ENCODE measurements around the gene LMAN1L.

The LMAN1L gene

GRCh38 chr15:74781431-74782258 is 31.0 kb upstream of the LMAN1L start, which contains the start of gene CSK:
Gene CSK (plus strand): TSS chr15:74782080. CDS start chr15:74798298, 16,218 bp downstream.
- H2AK5ac ChIP-seq (ENCODE audit: low read length, severe bottlenecking): no peak within 1 kb of the TSS
- peak within 1 kb of the TSS; percentile 83 to 97 for H3K14ac ChIP-seq (ENCODE audit: low read length in 2 of 2)

DNA sequence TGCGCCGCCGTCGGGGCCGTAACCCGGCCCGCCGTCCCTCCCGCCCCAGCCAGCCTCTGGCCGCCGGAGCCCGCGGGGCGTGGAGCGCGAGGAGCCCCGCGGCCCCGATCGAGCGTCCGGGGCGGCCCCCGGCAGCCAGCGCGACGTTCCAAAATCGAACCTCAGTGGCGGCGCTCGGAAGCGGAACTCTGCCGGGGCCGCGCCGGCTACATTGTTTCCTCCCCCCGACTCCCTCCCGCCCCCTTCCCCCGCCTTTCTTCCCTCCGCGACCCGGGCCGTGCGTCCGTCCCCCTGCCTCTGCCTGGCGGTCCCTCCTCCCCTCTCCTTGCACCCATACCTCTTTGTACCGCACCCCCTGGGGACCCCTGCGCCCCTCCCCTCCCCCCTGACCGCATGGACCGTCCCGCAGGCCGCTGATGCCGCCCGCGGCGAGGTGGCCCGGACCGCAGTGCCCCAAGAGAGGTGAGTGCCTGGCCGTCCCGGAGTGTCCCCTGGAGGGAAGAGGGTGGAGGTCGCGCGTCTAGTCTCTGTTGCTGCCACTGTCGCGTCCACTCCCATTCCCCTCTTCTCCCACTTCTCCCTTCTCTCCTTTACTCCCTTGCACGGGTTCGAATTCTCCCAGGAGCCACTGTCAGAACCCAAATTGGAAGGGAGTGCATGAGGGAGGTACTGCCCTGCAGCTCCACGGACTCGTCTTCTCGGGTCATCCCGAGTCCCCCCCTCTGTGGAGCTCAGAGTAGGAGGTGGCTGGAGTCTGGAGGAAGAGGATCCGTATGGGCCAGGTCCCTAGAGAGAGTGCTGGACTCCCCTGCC is 30.2 kb upstream of the LMAN1L start:
- WGBS: 0% methylated on average over 26 of the region's 72 CpGs
- Histone ChIP-seq H3K27ac (ENCODE audit: low read length, poor library complexity, severe bottlenecking) (no peak overlapping the region), H3K4me3 (ENCODE audit: insufficient read depth in 1 of 2, low read depth in 1 of 2, low read length in 2 of 2) (peak overlapping the region; percentile 71 to 97), H3K27me3 (ENCODE audit: control insufficient read depth in 1 of 2, insufficient read depth in 1 of 2, low read length in 2 of 2) (no peaks in the 10 kb centered on the region), H3K18ac (ENCODE audit: low read depth in 1 of 2, low read length in 2 of 2) (peak overlapping the region; percentile 89 to 92), H2BK12ac (ENCODE audit: low read length in 2 of 2) (peak overlapping the region in 1 of 2 experiments; percentile 73), H2BK120ac (ENCODE audit: low read depth, low read length) (peak overlapping the region; percentile 80), H2AK5ac (ENCODE audit: low read length, severe bottlenecking) (no peak overlapping the region), H3K23ac (ENCODE audit: low read length in 2 of 2) (peak overlapping the region in 1 of 2 experiments; percentile 10), H3K79me1 (replicated peaks; ENCODE audit: low read length, poor library complexity, severe bottlenecking) (peaks cover 15% of the 10 kb centered on the region), H2BK15ac (ENCODE audit: low read depth, poor library complexity, severe bottlenecking) (peak overlapping the region; percentile 76), H3K4me1 (ENCODE audit: control insufficient read depth, insufficient read depth, low read depth, low read length) (peaks cover 59% of the 10 kb centered on the region), H4K8ac (ENCODE audit: low read length) (peak overlapping the region; percentile 42), H2AFZ (ENCODE audit: low read depth, low read length) (no peak overlapping the region), H3K9me3 (ENCODE audit: control insufficient read depth, low read length) (no peaks in the 10 kb centered on the region), H3K36me3 (ENCODE audit: control insufficient read depth in 1 of 2, insufficient read depth in 2 of 2, low read depth in 1 of 2, low read length in 2 of 2) (peaks cover 0 to 7% of the 10 kb centered on the region in 2 experiments), H4K91ac (ENCODE audit: low read length) (peak overlapping the region; percentile 48), H3K14ac (ENCODE audit: low read length in 2 of 2) (peak overlapping the region; percentile 83 to 97), H2BK5ac (ENCODE audit: low read depth, low read length, poor library complexity, severe bottlenecking) (peak overlapping the region; percentile 83), H3K9ac (ENCODE audit: low read length) (peak overlapping the region; percentile 92), H3K4me2 (ENCODE audit: low read length, poor library complexity, severe bottlenecking) (peak overlapping the region; percentile 87), H3K4ac (ENCODE audit: low read depth in 1 of 2, low read length in 2 of 2) (peak overlapping the region in 1 of 2 experiments; percentile 76)
- peak; percentile 29 for DNase-seq

More at GRCh38 chr15:74781431-74782258, 31.0 kb upstream of the LMAN1L start, which contains the start of gene CSK:
- peak within 1 kb of the TSS; percentile 63 for H4K91ac ChIP-seq (ENCODE audit: low read length)
- peak within 1 kb of the TSS; percentile 51 for H2AFZ ChIP-seq (ENCODE audit: low read depth, low read length)
- H3K4me2 ChIP-seq (ENCODE audit: low read length, poor library complexity, severe bottlenecking): peak within 1 kb of the TSS; percentile 100
- H3K4me1 ChIP-seq (ENCODE audit: control insufficient read depth, insufficient read depth, low read depth, low read length): peaks cover 59% of the 10 kb centered on the region
- peak within 1 kb of the TSS; percentile 80 for H2BK120ac ChIP-seq (ENCODE audit: low read depth, low read length)
- peak within 1 kb of the TSS; percentile 59 to 73 for H2BK12ac ChIP-seq (ENCODE audit: low read length in 2 of 2)
- no peaks in the 10 kb centered on the region for H3K27me3 ChIP-seq (ENCODE audit: control insufficient read depth in 1 of 2, insufficient read depth in 1 of 2, low read length in 2 of 2)
- H3K9ac ChIP-seq (ENCODE audit: low read length): peak within 1 kb of the TSS; percentile 92
- peak within 1 kb of the TSS; percentile 76 for H2BK15ac ChIP-seq (ENCODE audit: low read depth, poor library complexity, severe bottlenecking)
- peak within 1 kb of the TSS in 1 of 2 experiments; percentile 66 for H3K23ac ChIP-seq (ENCODE audit: low read length in 2 of 2)
- H3K9me3 ChIP-seq (ENCODE audit: control insufficient read depth, low read length): no peaks in the 10 kb centered on the region
- peaks cover 0 to 7% of the 10 kb centered on the region in 2 experiments for H3K36me3 ChIP-seq (ENCODE audit: control insufficient read depth in 1 of 2, insufficient read depth in 2 of 2, low read depth in 1 of 2, low read length in 2 of 2)
- H4K8ac ChIP-seq (ENCODE audit: low read length): peak within 1 kb of the TSS; percentile 80
- peak within 1 kb of the TSS in 1 of 2 experiments; percentile 76 for H3K4ac ChIP-seq (ENCODE audit: low read depth in 1 of 2, low read length in 2 of 2)
- under 1% methylated on average over 48 of the region's 74 CpGs for WGBS
- H3K79me1 ChIP-seq (replicated peaks; ENCODE audit: low read length, poor library complexity, severe bottlenecking): peaks cover 12% of the 10 kb centered on the region
- H3K27ac ChIP-seq (ENCODE audit: low read length, poor library complexity, severe bottlenecking): no peak within 1 kb of the TSS
- peak within 1 kb of the TSS; percentile 89 to 93 for H3K18ac ChIP-seq (ENCODE audit: low read depth in 1 of 2, low read length in 2 of 2)
- DNase-seq: peak; percentile 78
- peak within 1 kb of the TSS; percentile 83 for H2BK5ac ChIP-seq (ENCODE audit: low read depth, low read length, poor library complexity, severe bottlenecking)
- H3K4me3 ChIP-seq (ENCODE audit: insufficient read depth in 1 of 2, low read depth in 1 of 2, low read length in 2 of 2): peak within 1 kb of the TSS; percentile 71 to 97

- no peak overlapping the region for H3K23ac ChIP-seq (ENCODE audit: low read length in 2 of 2)
- peak overlapping the region in 1 of 2 experiments; percentile 76 for H3K4ac ChIP-seq (ENCODE audit: low read depth in 1 of 2, low read length in 2 of 2)
- H4K8ac ChIP-seq (ENCODE audit: low read length): peak overlapping the region; percentile 45
- H3K36me3 ChIP-seq (ENCODE audit: control insufficient read depth in 1 of 2, insufficient read depth in 2 of 2, low read depth in 1 of 2, low read length in 2 of 2): peaks cover 0 to 7% of the 10 kb centered on the region in 2 experiments
- DNase-seq: peak; percentile 58
- H2BK12ac ChIP-seq (ENCODE audit: low read length in 2 of 2): peak overlapping the region; percentile 30 to 73
- H3K9me3 ChIP-seq (ENCODE audit: control insufficient read depth, low read length): no peaks in the 10 kb centered on the region
- H3K9ac ChIP-seq (ENCODE audit: low read length): peak overlapping the region; percentile 92
- H3K79me1 ChIP-seq (replicated peaks; ENCODE audit: low read length, poor library complexity, severe bottlenecking): peaks cover 15% of the 10 kb centered on the region
- H3K4me2 ChIP-seq (ENCODE audit: low read length, poor library complexity, severe bottlenecking): peak overlapping the region; percentile 87
- no peaks in the 10 kb centered on the region for H3K27me3 ChIP-seq (ENCODE audit: control insufficient read depth in 1 of 2, insufficient read depth in 1 of 2, low read length in 2 of 2)
- no peak overlapping the region for H3K27ac ChIP-seq (ENCODE audit: low read length, poor library complexity, severe bottlenecking)
- peak overlapping the region; percentile 67 for H2BK120ac ChIP-seq (ENCODE audit: low read depth, low read length)
- peaks cover 62% of the 10 kb centered on the region for H3K4me1 ChIP-seq (ENCODE audit: control insufficient read depth, insufficient read depth, low read depth, low read length)
- H2BK5ac ChIP-seq (ENCODE audit: low read depth, low read length, poor library complexity, severe bottlenecking): no peak overlapping the region
- H4K91ac ChIP-seq (ENCODE audit: low read length): peak overlapping the region; percentile 40
- H3K4me3 ChIP-seq (ENCODE audit: insufficient read depth in 1 of 2, low read depth in 1 of 2, low read length in 2 of 2): peak overlapping the region; percentile 71 to 97
- no peak overlapping the region for H2AFZ ChIP-seq (ENCODE audit: low read depth, low read length)
- H2AK5ac ChIP-seq (ENCODE audit: low read length, severe bottlenecking): no peak overlapping the region
- H2BK15ac ChIP-seq (ENCODE audit: low read depth, poor library complexity, severe bottlenecking): peak overlapping the region; percentile 8
- H3K18ac ChIP-seq (ENCODE audit: low read depth in 1 of 2, low read length in 2 of 2): peak overlapping the region; percentile 3 to 58
- peak overlapping the region in 1 of 2 experiments; percentile 97 for H3K14ac ChIP-seq (ENCODE audit: low read length in 2 of 2)
- WGBS: 18% methylated on average over 13 of the region's 13 CpGs
These were observed 29.4 kb upstream of the LMAN1L start for GRCh38 chr15:74783072-74783807.

Data from mesenchymal stem cell (in vitro differentiated cells and primary cell).